Measurements from ENCODE around the gene BFSP1.

- TF ChIP-seq CTCF (IDR thresholded peaks at IDR 0.05) (no peak), ZFX (IDR thresholded peaks at IDR 0.05; ENCODE audit: borderline replicate concordance) (no peak)
These were observed 41.0 kb upstream of the BFSP1 start for GRCh38 chr20:17572034-17572638.

Measured in 22Rv1 (cell line).